GM12878 (cell line): ENCODE measurements around the gene IGSF11.

ENCODE experiments used
- BACH1 ChIP-seq: fragments of 450-650 bp; IDR thresholded peaks from 2 replicates; pipeline ENCODE4 v1.6.1; 2017; ENCODE audit warnings: mild to moderate bottlenecking, borderline replicate concordance
- CHD2 ChIP-seq: IDR thresholded peaks from 2 replicates; pipeline ENCODE4 v1.6.1; 2011; ENCODE audit warnings: low read depth, low read length, improper control_type of control experiment, borderline replicate concordance
- CTCF ChIP-seq, 3 experiments: IDR thresholded peaks in 2 of 3; conservative IDR thresholded peaks in 1 of 3; 2 replicates each; pipeline ENCODE4 v1.5.1; 2011; ENCODE audit warnings: low read depth in 3 of 3, low read length in 3 of 3, mild to moderate bottlenecking in 3 of 3, control low read depth in 2 of 3, moderate library complexity in 2 of 3, inconsistent platforms in 1 of 3, mixed read lengths in 1 of 3; ENCODE audit not compliant: control insufficient read depth in 2 of 3, insufficient read depth in 1 of 3; ENCODE audit errors: extremely low read depth in 1 of 3
- EGR1 ChIP-seq, 2 experiments: IDR thresholded peaks; 1 replicate in 1 of 2; 2 replicates in 1 of 2; pipeline ENCODE4 v1.6.1; 2011 to 2012; ENCODE audit warnings: low read depth in 2 of 2, low read length in 2 of 2, borderline replicate concordance in 1 of 2, mild to moderate bottlenecking in 1 of 2, moderate library complexity in 1 of 2
- EZH2 ChIP-seq: IDR thresholded peaks from 2 replicates; pipeline ENCODE4 v1.6.1; 2012; ENCODE audit warnings: low read depth, mild to moderate bottlenecking, control low read depth, inconsistent platforms, low read length, borderline replicate concordance; ENCODE audit not compliant: control insufficient read depth
- KAT2A ChIP-seq: conservative IDR thresholded peaks from 2 replicates; pipeline ENCODE4 v1.6.1; 2011; ENCODE audit warnings: low read depth, low read length; ENCODE audit not compliant: control insufficient read depth
- ZNF24 ChIP-seq: fragments of 450-650 bp; IDR thresholded peaks from 2 replicates; pipeline ENCODE4 v1.6.1; 2017; ENCODE audit warnings: antibody characterized with exemption, mild to moderate bottlenecking

- TF ChIP-seq KAT2A = no peak
- no peak for TF ChIP-seq EZH2
- TF ChIP-seq CTCF (IDR thresholded peaks at IDR 0.05 in 2 of 3, conservative IDR thresholded peaks at IDR 0.05 in 1 of 3; ENCODE audit: control insufficient read depth in 2 of 3, extremely low read depth in 1 of 3, insufficient read depth in 1 of 3, low read depth in 3 of 3, low read length in 3 of 3) = no peak
- TF ChIP-seq CHD2 = no peak
- no peak for TF ChIP-seq BACH1
- TF ChIP-seq ZNF24 = no peak
- no peak for TF ChIP-seq EGR1 (IDR thresholded peaks at IDR 0.05; ENCODE audit: borderline replicate concordance in 1 of 2, low read depth in 2 of 2, low read length in 2 of 2)
Measured at GRCh38 chr3:118927449-118927848, 107.2 kb downstream of the IGSF11 start.
